RWPE1 (cell line): ENCODE data around the gene RALGPS1.

ENCODE experiments used
- CTCF ChIA-PET: fragments of 350-600 bp; sonication (Branson Sonifier 250); formaldehyde crosslinking; extraction: SDS; loops from one replicate; lab custom pipeline; 2021; lab: Yijun Ruan, JAX
- POLR2A ChIA-PET: fragments of 400-600 bp; formaldehyde crosslinking; extraction: SDS; loops from one replicate; lab custom pipeline; 2020; ENCODE audit warnings: antibody characterized with exemption; ENCODE audit not compliant: low non-redundant PET; lab: Yijun Ruan, JAX
- DNase-seq: peaks from one replicate; pipeline ENCODE4 v3.0.0; 2012; ENCODE audit warnings: low spot score
- H3K27ac ChIP-seq: fragments of 450-650 bp; 2 replicates; pipeline ENCODE4 v1.5.1; 2017
- TF ChIP-seq, protein P1 (sequence below): fragments of 450-650 bp; conservative IDR thresholded peaks from 2 replicates; pipeline ENCODE4 v1.5.1; 2017; ENCODE audit warnings: low read depth, mild to moderate bottlenecking

RALGPS1 gene

DNA sequence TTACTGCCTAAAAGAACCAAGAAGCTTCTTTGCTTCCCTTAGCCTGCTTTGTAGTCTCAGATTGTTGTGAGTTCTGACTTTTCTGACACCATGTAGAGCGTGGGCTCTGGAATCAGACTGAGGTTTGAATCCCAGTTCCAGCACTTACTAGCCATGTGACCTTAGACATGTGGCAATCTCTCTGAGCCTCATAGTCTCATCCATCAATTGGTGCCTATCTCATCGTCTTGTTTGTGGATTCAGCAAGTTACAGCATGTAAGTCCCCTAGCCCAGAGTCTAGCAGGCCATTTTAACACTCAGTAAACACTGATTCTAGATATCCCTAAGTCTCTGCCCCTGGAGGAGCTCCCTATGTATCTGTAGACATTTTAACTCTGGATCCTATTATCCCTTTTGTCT, 113.1 kb downstream of the RALGPS1 start:
- CTCF ChIA-PET = interaction anchor here (1.0 kb wide), 1 partner anchor 21 kb away, joined by 3 read pairs; no protein-coding TSS in a partner anchor

DNA sequence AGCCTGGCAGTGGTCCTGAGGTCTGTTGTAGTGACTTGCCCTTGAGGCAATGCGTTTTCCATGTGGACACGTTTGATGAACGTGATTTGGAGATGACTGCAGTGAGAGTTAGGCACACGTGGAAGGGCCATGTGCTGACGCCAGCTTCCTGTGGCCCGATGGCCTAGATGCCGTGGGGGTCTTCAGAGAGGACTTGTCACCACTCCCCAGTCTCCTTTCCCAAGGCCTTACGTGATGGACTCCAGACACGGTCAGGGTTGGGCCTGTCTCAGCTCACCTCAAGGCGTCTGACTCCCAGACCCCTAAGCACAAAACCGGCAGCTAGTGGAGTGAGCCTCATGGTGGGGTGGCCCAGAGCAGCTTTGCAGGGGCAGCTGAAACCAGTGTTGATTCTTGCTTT, 115.0 kb downstream of the RALGPS1 start:
- no peak overlapping the region for H3K27ac ChIP-seq
- TF ChIP-seq, protein P1, sequence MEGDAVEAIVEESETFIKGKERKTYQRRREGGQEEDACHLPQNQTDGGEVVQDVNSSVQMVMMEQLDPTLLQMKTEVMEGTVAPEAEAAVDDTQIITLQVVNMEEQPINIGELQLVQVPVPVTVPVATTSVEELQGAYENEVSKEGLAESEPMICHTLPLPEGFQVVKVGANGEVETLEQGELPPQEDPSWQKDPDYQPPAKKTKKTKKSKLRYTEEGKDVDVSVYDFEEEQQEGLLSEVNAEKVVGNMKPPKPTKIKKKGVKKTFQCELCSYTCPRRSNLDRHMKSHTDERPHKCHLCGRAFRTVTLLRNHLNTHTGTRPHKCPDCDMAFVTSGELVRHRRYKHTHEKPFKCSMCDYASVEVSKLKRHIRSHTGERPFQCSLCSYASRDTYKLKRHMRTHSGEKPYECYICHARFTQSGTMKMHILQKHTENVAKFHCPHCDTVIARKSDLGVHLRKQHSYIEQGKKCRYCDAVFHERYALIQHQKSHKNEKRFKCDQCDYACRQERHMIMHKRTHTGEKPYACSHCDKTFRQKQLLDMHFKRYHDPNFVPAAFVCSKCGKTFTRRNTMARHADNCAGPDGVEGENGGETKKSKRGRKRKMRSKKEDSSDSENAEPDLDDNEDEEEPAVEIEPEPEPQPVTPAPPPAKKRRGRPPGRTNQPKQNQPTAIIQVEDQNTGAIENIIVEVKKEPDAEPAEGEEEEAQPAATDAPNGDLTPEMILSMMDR = no peak
- DNase-seq = no peak
- POLR2A ChIA-PET = no interaction called here
- CTCF ChIA-PET = interaction anchor here (0.6 kb wide), 1 partner anchor 36 kb away, joined by 3 read pairs; no protein-coding TSS in a partner anchor

More for the DNA sequence above, 113.1 kb downstream of the RALGPS1 start:
- no peak overlapping the region for H3K27ac ChIP-seq
- no peak for DNase-seq
- POLR2A ChIA-PET = no interaction called here
- TF ChIP-seq, protein P1 = no peak

DNA sequence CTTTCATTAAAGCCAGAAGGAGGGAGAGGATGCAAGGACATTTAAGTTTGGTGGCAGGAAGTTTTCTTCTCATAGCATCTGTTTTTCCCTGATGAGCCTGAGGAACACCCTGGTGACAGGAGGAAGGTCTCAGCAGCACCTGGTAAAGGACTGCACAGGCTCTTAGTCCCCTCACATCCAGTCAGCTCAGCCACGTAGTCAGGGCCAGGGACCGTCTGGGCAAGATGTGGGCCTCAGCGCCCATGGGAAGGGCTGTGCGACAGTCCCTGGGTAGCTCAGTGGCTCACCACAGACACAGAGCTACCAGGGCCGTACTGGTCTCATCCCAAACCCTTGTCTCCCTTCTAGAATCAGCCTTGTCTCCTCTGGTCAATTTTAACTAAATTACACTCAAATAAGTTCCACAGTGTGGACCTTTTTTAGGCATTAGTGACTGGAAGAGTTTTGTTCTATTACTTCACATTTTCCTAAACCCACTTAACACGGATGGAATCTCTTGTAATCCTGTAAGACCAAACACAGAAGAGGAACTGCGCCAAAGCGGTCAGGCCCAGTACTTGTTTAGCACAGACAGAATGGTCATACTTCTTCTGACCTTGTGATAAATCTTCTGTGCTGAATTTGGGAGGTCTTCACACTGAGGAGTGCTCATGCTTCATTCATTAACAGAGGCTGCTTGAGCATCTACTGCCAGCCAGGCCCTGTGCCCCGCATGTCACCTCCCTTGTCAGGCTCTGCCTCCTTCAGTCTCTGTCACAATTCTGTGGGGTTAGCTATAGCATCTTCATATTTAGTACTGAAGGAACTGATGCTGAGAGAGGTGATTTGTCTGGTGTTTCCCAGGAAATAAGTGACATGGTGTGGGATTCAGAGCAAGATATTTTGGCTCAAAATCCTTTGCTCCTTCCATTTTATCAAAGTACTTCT, 116.5 kb downstream of the RALGPS1 start:
- DNase-seq = no peak
- no peak overlapping the region for H3K27ac ChIP-seq
- TF ChIP-seq, protein P1 = no peak
- ChIA-PET CTCF (no interaction called here), POLR2A (no interaction called here)

DNA sequence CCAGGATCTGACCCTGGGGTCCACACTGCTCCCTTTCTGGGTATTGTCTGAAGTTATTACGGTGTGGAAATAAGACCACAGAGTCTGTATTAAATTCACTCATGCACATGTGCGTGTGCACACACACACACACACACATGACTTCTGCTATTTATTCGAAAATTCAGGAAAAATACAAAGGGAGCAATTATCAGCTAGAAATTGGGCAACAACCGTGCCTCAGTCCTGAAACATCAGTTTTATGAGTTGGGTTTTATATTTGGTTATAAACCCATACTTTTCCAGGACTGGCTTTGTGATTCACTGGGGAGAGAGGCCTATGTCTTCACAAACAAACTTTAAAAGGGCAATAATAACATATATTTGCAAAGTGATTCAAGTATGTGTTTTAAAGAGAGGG, 117.7 kb downstream of the RALGPS1 start:
- ChIA-PET POLR2A (no interaction called here), CTCF (interaction anchor here (0.5 kb wide), 1 partner anchor 85 kb away, joined by 3 read pairs; no protein-coding TSS in a partner anchor)
- DNase-seq = no peak
- TF ChIP-seq, protein P1 = no peak
- no peak overlapping the region for H3K27ac ChIP-seq

DNA sequence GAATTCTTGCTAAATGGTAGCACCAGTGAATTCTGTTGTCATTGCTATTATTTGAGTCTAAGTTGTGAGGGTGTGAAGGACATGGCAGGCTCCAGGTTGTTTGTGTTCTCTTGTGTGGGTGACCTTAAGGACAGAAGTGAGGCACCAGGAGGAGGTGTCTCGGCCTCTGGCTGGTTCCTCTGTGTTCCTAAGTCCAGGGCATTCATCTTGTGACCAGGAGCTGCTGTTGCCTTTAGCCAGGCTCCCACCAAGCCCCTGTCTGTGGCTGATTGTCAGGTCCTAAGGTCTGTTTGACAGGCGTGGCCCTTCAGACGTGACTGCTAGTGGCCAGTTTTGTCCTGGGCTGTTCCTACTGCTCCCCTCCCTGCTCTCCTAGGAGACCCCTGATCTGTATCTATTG, 118.5 kb downstream of the RALGPS1 start:
- H3K27ac ChIP-seq = no peak overlapping the region
- ChIA-PET CTCF (no interaction called here), POLR2A (no interaction called here)
- TF ChIP-seq, protein P1 = no peak
- DNase-seq = no peak

DNA sequence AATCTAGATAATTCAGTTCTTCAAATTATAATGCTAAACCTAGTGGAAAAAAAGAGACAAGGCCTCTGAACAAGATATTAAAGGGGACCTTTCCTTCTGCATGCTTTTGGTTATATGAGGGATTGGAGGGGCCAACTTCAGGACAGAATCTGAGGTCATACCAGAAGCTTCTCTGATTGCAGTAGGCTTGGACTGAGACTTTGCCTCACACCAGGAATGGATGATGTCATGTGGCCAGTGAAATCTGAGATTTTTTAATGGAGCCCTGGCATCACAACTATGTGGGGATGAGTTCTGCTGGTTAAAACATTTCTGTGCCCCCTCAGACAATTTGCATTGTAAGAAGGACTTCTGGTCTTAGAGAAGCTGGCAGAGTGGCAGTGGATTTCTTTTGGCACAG, 119.2 kb downstream of the RALGPS1 start:
- ChIA-PET CTCF (no interaction called here), POLR2A (no interaction called here)
- TF ChIP-seq, protein P1 = no peak
- no peak for DNase-seq
- no peak overlapping the region for H3K27ac ChIP-seq
